ENCODE results near the gene ZNF256. TPM values are rescaled to one million over a fixed set of nuclear protein-coding genes. Genes with fewer than 3 reads are reported as not detected.
A peak's percentile ranks its signal among the peaks of the same experiment; 100 is the strongest.

ZNF256 gene
- polyA plus RNA-seq, 1 experiment, result 4.6 TPM

DNA sequence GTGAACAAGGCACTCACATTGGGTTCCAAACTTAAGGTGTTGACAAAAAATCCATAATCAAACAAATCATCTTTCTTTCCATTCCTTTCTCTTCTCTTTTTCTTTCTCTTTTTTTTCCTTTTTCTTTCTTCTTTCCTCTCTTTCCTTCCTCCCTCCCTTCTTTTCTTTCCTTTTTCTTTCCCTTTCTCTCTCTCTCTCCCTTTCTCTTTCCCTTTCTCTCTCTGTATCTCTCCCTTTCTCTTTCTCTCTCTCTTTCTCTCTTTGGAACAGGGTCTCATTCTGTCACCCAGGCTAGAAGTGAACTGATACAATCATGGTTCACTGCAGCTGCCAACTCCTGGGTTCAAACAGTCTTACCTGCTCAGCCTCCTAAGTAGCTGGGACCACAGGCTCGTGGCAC, 14.3 kb upstream of the ZNF256 start:
- CTCF ChIA-PET, result no interaction called here
- no peak for TF ChIP-seq CTCF (IDR thresholded peaks at IDR 0.05; ENCODE audit: low read depth, low read length)
- POLR2A ChIA-PET, result no interaction called here
- Histone ChIP-seq H3K9me3 (ENCODE audit: control insufficient read depth, insufficient read depth, low read length) (peaks cover 68% of the 10 kb centered on the region), H3K27ac (ENCODE audit: low read depth, low read length) (no peak overlapping the region), H3K27me3 (ENCODE audit: control insufficient read depth, insufficient read depth, low read length) (no peaks in the 10 kb centered on the region), H3K4me3 (ENCODE audit: low read depth, low read length) (no peak overlapping the region)
- no peak for DNase-seq (ENCODE audit: low read depth, low spot score)

GRCh38 chr19:57954996-57955395, 7.5 kb upstream of the ZNF256 start:
- H3K9me3 ChIP-seq (ENCODE audit: control insufficient read depth, insufficient read depth, low read length), result peaks cover 64% of the 10 kb centered on the region
- DNase-seq (ENCODE audit: low read depth, low spot score), result no peak
- ChIA-PET CTCF (no interaction called here), POLR2A (no interaction called here)
- H3K4me3 ChIP-seq (ENCODE audit: low read depth, low read length), result no peak overlapping the region
- TF ChIP-seq CTCF (IDR thresholded peaks at IDR 0.05; ENCODE audit: low read depth, low read length), result no peak
- no peak overlapping the region for H3K27ac ChIP-seq (ENCODE audit: low read depth, low read length)
- H3K27me3 ChIP-seq (ENCODE audit: control insufficient read depth, insufficient read depth, low read length), result no peaks in the 10 kb centered on the region

DNA sequence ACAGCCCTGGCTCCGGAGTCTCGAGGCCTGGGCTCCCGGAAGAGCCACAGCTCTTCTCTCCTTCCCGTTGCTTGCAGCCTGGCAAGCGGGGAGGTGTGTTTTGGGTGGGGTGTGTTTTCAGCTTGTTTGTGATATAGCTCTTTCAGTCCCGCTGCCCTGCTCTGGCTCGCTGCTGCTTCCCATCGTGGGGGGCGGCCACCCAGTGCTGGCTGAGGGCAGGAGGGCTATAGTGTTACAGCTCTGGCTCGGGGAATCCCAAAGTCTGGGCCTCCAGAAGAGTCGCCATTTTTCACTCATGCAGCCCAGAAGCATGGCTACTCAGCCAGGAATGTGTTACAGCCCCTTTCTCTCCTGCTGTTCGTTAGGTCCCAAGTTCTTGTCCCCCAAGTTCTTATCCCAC, 2.2 kb upstream of the ZNF256 start:
- ChIA-PET POLR2A (no interaction called here), CTCF (no interaction called here)
- no peak for DNase-seq (ENCODE audit: low read depth, low spot score)
- Histone ChIP-seq H3K27ac (ENCODE audit: low read depth, low read length) (no peak overlapping the region), H3K9me3 (ENCODE audit: control insufficient read depth, insufficient read depth, low read length) (peaks cover 69% of the 10 kb centered on the region), H3K27me3 (ENCODE audit: control insufficient read depth, insufficient read depth, low read length) (no peaks in the 10 kb centered on the region), H3K4me3 (ENCODE audit: low read depth, low read length) (no peak overlapping the region)
- TF ChIP-seq CTCF (IDR thresholded peaks at IDR 0.05; ENCODE audit: low read depth, low read length), result no peak

GRCh38 chr19:57949296-57949695, 1.8 kb upstream of the ZNF256 start:
- no peak for DNase-seq (ENCODE audit: low read depth, low spot score)

DNA sequence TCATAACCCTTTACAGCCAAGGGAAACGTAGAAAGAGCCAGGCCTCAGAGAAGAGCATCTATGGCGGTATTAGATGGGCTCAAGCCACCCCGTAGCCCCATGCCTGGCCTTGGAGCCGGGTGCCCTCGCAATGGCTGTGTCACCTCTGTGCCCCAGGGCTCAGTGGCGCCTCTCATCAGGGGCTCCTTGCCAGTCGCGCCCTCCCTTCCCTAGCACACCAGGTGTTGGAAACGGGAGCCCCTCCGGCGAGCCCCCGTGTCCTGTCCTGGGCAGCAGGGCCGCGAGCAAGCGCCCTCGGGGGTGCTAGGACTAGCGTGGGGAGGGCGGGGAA, 453 bp downstream of the ZNF256 start:
- peak overlapping the region; percentile 75 for H3K27ac ChIP-seq (ENCODE audit: low read depth, low read length)
- peak overlapping the region; percentile 90 for H3K4me3 ChIP-seq (ENCODE audit: low read depth, low read length)
- CTCF ChIA-PET, result no interaction called here
- no peak for DNase-seq (ENCODE audit: low read depth, low spot score)
- TF ChIP-seq CTCF (IDR thresholded peaks at IDR 0.05; ENCODE audit: low read depth, low read length), result no peak
- no peaks in the 10 kb centered on the region for H3K27me3 ChIP-seq (ENCODE audit: control insufficient read depth, insufficient read depth, low read length)
- peaks cover 73% of the 10 kb centered on the region for H3K9me3 ChIP-seq (ENCODE audit: control insufficient read depth, insufficient read depth, low read length)
- POLR2A ChIA-PET, result no interaction called here

More at GRCh38 chr19:57949296-57949695, 1.8 kb upstream of the ZNF256 start:
- ChIA-PET CTCF (no interaction called here), POLR2A (no interaction called here)
- Histone ChIP-seq H3K9me3 (ENCODE audit: control insufficient read depth, insufficient read depth, low read length) (peaks cover 70% of the 10 kb centered on the region), H3K27me3 (ENCODE audit: control insufficient read depth, insufficient read depth, low read length) (no peaks in the 10 kb centered on the region), H3K27ac (ENCODE audit: low read depth, low read length) (no peak overlapping the region), H3K4me3 (ENCODE audit: low read depth, low read length) (no peak overlapping the region)
- no peak for TF ChIP-seq CTCF (IDR thresholded peaks at IDR 0.05; ENCODE audit: low read depth, low read length)
